Gastrocnemius medialis (tissue), 4 donors: Measurements from ENCODE around the gene INSRR.

Experiments
- POLR2A ChIP-seq, 2 donors: fragments of 450-650 bp; IDR thresholded peaks; one replicate each; pipeline ENCODE4 v1.6.1; 2017; ENCODE audit warnings: antibody characterized with exemption in 2 of 2, mild to moderate bottlenecking in 2 of 2, moderate library complexity in 2 of 2
- TF ChIP-seq, protein P1 (sequence below), 5 experiments: fragments of 450-650 bp in 3 of 5; fragments of 200-600 bp in 2 of 5; sonication (generic) in 2 of 5; IDR thresholded peaks in 4 of 5; conservative IDR thresholded peaks in 1 of 5; 1 replicate in 4 of 5; 2 replicates in 1 of 5; pipeline ENCODE4 v1.5.1; 2016 to 2019; ENCODE audit warnings: antibody characterized with exemption in 5 of 5, mild to moderate bottlenecking in 3 of 5, moderate library complexity in 3 of 5

DNA sequence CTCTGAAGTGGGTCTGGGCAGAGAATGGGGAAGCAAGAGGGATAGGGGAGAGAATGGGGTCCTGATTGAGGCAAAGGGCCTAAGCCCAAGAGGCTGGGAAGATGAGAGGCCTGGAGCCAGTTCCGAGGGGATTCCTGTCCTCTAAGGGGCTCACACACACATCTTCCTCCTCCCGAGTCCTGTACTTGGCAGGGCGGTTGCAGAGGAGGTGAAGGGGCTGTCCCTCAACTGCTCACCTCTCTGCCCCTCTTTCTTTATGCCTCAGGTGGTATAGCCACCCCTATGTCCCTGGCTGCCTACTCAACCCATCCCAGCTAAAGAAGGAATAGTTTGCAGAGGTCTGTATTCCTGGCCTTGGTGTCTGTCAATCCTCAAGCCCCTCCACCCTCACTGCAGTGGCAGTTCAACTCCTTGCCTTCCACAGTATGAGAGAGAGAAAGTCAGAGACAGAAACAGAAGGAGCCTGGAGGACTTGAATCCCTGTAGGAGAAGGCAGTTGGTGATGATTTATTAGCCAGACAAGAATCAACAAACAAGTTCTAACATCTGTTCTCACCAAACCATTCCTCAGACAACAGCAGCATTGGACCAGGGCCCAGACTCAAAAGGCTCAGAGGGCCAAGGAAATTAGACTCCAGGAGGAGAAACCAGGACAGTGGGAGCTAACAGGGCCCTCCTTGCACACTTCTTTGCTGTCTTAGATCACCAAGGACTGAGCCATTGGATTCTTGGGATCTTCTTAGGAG lies 53.0 kb downstream of the INSRR start:
- TF ChIP-seq, protein P1, sequence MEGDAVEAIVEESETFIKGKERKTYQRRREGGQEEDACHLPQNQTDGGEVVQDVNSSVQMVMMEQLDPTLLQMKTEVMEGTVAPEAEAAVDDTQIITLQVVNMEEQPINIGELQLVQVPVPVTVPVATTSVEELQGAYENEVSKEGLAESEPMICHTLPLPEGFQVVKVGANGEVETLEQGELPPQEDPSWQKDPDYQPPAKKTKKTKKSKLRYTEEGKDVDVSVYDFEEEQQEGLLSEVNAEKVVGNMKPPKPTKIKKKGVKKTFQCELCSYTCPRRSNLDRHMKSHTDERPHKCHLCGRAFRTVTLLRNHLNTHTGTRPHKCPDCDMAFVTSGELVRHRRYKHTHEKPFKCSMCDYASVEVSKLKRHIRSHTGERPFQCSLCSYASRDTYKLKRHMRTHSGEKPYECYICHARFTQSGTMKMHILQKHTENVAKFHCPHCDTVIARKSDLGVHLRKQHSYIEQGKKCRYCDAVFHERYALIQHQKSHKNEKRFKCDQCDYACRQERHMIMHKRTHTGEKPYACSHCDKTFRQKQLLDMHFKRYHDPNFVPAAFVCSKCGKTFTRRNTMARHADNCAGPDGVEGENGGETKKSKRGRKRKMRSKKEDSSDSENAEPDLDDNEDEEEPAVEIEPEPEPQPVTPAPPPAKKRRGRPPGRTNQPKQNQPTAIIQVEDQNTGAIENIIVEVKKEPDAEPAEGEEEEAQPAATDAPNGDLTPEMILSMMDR (IDR thresholded peaks at IDR 0.05 in 4 of 5, conservative IDR thresholded peaks at IDR 0.05 in 1 of 5), result no peak
- TF ChIP-seq POLR2A (IDR thresholded peaks at IDR 0.05), result no peak
